ENCODE data around the gene SEMA3B. TPM values are rescaled to one million over a fixed set of nuclear protein-coding genes. Genes with fewer than 3 reads are reported as not detected.
"Not testable (repeated sequence)": the region's sequence is repeated elsewhere in the genome, so short reads cannot be mapped to it uniquely, and the experiment has no call there.

Gene SEMA3B
- total RNA-seq, 5 donors from 2014 or later (not counting 1 experiment from before 2014, with no cell fraction given): 0.33 to 2.5 (median 1.5) TPM

GRCh38 chr3:50278880-50279224 lies 9.9 kb downstream of the SEMA3B start, which contains the start of gene LSMEM2:
LSMEM2 (plus strand) TSS chr3:50279087; CDS start chr3:50279114, 27 bp downstream.
- 33% methylated on average over 1 of the region's 2 CpGs for WGBS (ENCODE audit: insufficient coverage)
- Mint-ChIP-seq H3K36me3 (no peaks in the 10 kb centered on the region), H3K4me1 (peaks cover 17 to 21% (median 18%) of the 10 kb centered on the region in 3 donors), H3K27me3 (peaks cover 19 to 38% of the 10 kb centered on the region in 2 donors), H3K4me3 (no peak within 1 kb of the TSS), H3K27ac (no peak within 1 kb of the TSS), H3K9me3 (no peaks in the 10 kb centered on the region)
- Histone ChIP-seq H3K27ac (ENCODE audit: low read length) (no peak within 1 kb of the TSS), H3K9me3 (no peaks in the 10 kb centered on the region), H3K36me3 (ENCODE audit: control insufficient read depth in 2 of 2, extremely low read depth in 1 of 2, insufficient read depth in 1 of 2, low read length in 1 of 2) (no peaks in the 10 kb centered on the region), H3K27me3 (replicated peaks in 1 of 2; ENCODE audit: control insufficient read depth in 2 of 2, extremely low read depth in 1 of 2, insufficient read depth in 2 of 2, low read length in 1 of 2) (peaks cover 15 to 53% of the 10 kb centered on the region in 2 experiments), H3K4me1 (ENCODE audit: control insufficient read depth in 1 of 2, extremely low read depth in 1 of 2, insufficient read depth in 2 of 2, low read length in 2 of 2) (peaks cover 3 to 29% of the 10 kb centered on the region in 2 experiments), H3K4me3 (ENCODE audit: control insufficient read depth in 1 of 2, extremely low read depth in 1 of 2, low read length in 1 of 2) (no peak within 1 kb of the TSS)
- no peak for ATAC-seq (replicated peaks in 1 of 4)
- DNase-seq: no peak
- ChIA-PET CTCF (interaction anchor here in 1 of 2 donors (0.5 kb wide), 1 partner anchor 31 kb away, joined by 3 read pairs; no protein-coding TSS in a partner anchor), POLR2A (no interaction called here)

- H3K4me3 ChIP-seq (ENCODE audit: control insufficient read depth in 1 of 2, extremely low read depth in 1 of 2, low read length in 1 of 2): no peak overlapping the region
- no peaks in the 10 kb centered on the region for H3K36me3 Mint-ChIP-seq
- ChIA-PET CTCF (interaction anchor here (0.5 to 0.6 kb wide), 2 partner anchors 30 kb away, joined by 3 to 7 read pairs; no protein-coding TSS in a partner anchor), POLR2A (interaction anchor here in 1 of 2 donors (0.5 to 0.9 kb wide), 3 partner anchors 44 to 1221 kb away, joined by 4 to 7 read pairs (median 6); partner anchors contain the start of gene DCAF1)
- H3K4me1 ChIP-seq (ENCODE audit: control insufficient read depth in 1 of 2, extremely low read depth in 1 of 2, insufficient read depth in 2 of 2, low read length in 2 of 2): peaks cover 2 to 23% of the 10 kb centered on the region in 2 experiments
- no peaks in the 10 kb centered on the region for H3K9me3 Mint-ChIP-seq
- peaks cover 11 to 16% (median 14%) of the 10 kb centered on the region in 3 donors for H3K4me1 Mint-ChIP-seq
- H3K27ac ChIP-seq (ENCODE audit: low read length): no peak overlapping the region
- no peak for DNase-seq
- no peak overlapping the region for H3K4me3 Mint-ChIP-seq
- peaks cover 14 to 33% of the 10 kb centered on the region in 2 donors for H3K27me3 Mint-ChIP-seq
- no peak for ATAC-seq (replicated peaks in 1 of 4)
- no peak overlapping the region for H3K27ac Mint-ChIP-seq
- 97% methylated on average over 3 of the region's 8 CpGs for WGBS (ENCODE audit: insufficient coverage)
- H3K27me3 ChIP-seq (replicated peaks in 1 of 2; ENCODE audit: control insufficient read depth in 2 of 2, extremely low read depth in 1 of 2, insufficient read depth in 2 of 2, low read length in 1 of 2): peaks cover 9 to 48% of the 10 kb centered on the region in 2 experiments
- no peaks in the 10 kb centered on the region for H3K36me3 ChIP-seq (ENCODE audit: control insufficient read depth in 2 of 2, extremely low read depth in 1 of 2, insufficient read depth in 1 of 2, low read length in 1 of 2)
- no peaks in the 10 kb centered on the region for H3K9me3 ChIP-seq
Measured at GRCh38 chr3:50279255-50280016, 10.5 kb downstream of the SEMA3B start.

DNA sequence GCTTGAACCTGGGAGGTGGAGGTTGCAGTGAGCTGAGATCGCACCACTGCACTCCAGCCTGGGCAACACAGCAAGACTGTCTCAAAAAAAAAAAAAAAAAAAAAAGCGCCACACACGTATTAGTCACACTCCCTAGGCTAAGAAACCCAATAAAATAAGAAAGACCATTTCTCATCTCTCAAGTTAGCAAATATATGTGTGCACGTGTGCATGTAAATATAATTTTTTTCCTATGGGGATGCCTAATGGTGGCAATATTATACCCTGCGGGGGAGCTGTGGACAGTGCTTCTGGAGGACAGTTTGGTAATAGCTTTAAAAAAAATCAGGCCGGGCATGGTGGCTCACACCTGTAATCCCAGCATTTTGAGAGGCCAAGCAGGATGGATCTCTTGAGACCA lies 15.2 kb downstream of the SEMA3B start:
- H3K36me3 Mint-ChIP-seq; H3K27me3 Mint-ChIP-seq; H3K9me3 ChIP-seq; H3K4me3 Mint-ChIP-seq; H3K4me3 ChIP-seq (ENCODE audit: control insufficient read depth in 1 of 2, extremely low read depth in 1 of 2, low read length in 1 of 2); CTCF ChIA-PET; H3K9me3 Mint-ChIP-seq; H3K27me3 ChIP-seq (replicated peaks in 1 of 2; ENCODE audit: control insufficient read depth in 2 of 2, extremely low read depth in 1 of 2, insufficient read depth in 2 of 2, low read length in 1 of 2); H3K27ac ChIP-seq (ENCODE audit: low read length); H3K4me1 Mint-ChIP-seq; H3K4me1 ChIP-seq (ENCODE audit: control insufficient read depth in 1 of 2, extremely low read depth in 1 of 2, insufficient read depth in 2 of 2, low read length in 2 of 2); DNase-seq; ATAC-seq (replicated peaks in 1 of 4); H3K27ac Mint-ChIP-seq: not testable (repeated sequence)
- WGBS (ENCODE audit: insufficient coverage): no CpG with 5 or more reads among the region's 6 CpGs
- peaks cover 15 to 23% of the 10 kb centered on the region in 2 donors for H3K36me3 ChIP-seq (ENCODE audit: control insufficient read depth in 2 of 2, extremely low read depth in 1 of 2, insufficient read depth in 1 of 2, low read length in 1 of 2)
- POLR2A ChIA-PET: interaction anchor here in 1 of 2 donors (0.6 kb wide), 1 partner anchor 105 kb away, joined by 3 read pairs; no protein-coding TSS in a partner anchor

- peaks cover 5 to 11% (median 7%) of the 10 kb centered on the region in 3 donors for H3K4me1 Mint-ChIP-seq
- Histone ChIP-seq H3K4me1 (ENCODE audit: control insufficient read depth in 1 of 2, extremely low read depth in 1 of 2, insufficient read depth in 2 of 2, low read length in 2 of 2) (peaks cover 3 to 14% of the 10 kb centered on the region in 2 experiments), H3K9me3 (no peaks in the 10 kb centered on the region), H3K27ac (ENCODE audit: low read length) (no peak overlapping the region), H3K4me3 (ENCODE audit: control insufficient read depth in 1 of 2, extremely low read depth in 1 of 2, low read length in 1 of 2) (no peak overlapping the region), H3K36me3 (ENCODE audit: control insufficient read depth in 2 of 2, extremely low read depth in 1 of 2, insufficient read depth in 1 of 2, low read length in 1 of 2) (peaks cover 20 to 33% of the 10 kb centered on the region in 2 donors), H3K27me3 (replicated peaks in 1 of 2; ENCODE audit: control insufficient read depth in 2 of 2, extremely low read depth in 1 of 2, insufficient read depth in 2 of 2, low read length in 1 of 2) (no peaks in the 10 kb centered on the region)
- 94% methylated on average over 18 of the region's 28 CpGs for WGBS (ENCODE audit: insufficient coverage)
- H3K9me3 Mint-ChIP-seq: no peaks in the 10 kb centered on the region
- no peaks in the 10 kb centered on the region for H3K27me3 Mint-ChIP-seq
- ChIA-PET POLR2A (interaction anchor here in 1 of 2 donors (0.6 kb wide), 1 partner anchor 11 kb away, joined by 7 read pairs; no protein-coding TSS in a partner anchor), CTCF (no interaction called here)
- ATAC-seq (replicated peaks in 1 of 4) (no peak), DNase-seq (no peak)
- H3K27ac Mint-ChIP-seq: no peak overlapping the region
- H3K4me3 Mint-ChIP-seq: no peak overlapping the region
- peaks cover 9% of the 10 kb centered on the region for H3K36me3 Mint-ChIP-seq
Measured at GRCh38 chr3:50286322-50287227, 17.6 kb downstream of the SEMA3B start.

DNA sequence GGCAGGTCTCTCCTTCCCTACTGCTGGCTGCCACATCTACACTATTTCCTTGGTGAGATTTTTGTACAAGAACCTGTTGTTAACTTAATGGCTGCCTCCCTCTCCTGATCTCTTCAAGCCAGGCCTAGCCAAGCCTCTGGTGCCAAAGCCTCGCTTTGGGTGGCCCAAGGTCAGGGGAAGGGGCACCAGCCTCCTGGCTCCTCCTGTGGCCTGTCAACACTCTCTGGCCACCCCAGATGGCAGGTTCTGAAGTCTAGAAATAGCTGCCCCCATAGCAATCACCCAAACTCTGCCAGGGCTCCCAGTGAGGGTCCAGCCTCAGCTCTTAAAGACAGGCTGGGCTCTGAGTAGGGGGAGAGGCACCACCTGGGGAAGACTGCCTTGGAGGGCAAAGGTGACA lies 18.3 kb downstream of the SEMA3B start:
- H3K27me3 Mint-ChIP-seq: no peaks in the 10 kb centered on the region
- no peak overlapping the region for H3K4me3 ChIP-seq (ENCODE audit: control insufficient read depth in 1 of 2, extremely low read depth in 1 of 2, low read length in 1 of 2)
- H3K27ac Mint-ChIP-seq: no peak overlapping the region
- WGBS (ENCODE audit: insufficient coverage): 100% methylated on average over 1 of the region's 1 CpG
- DNase-seq (no peak), ATAC-seq (replicated peaks in 1 of 4) (no peak)
- no peaks in the 10 kb centered on the region for H3K27me3 ChIP-seq (replicated peaks in 1 of 2; ENCODE audit: control insufficient read depth in 2 of 2, extremely low read depth in 1 of 2, insufficient read depth in 2 of 2, low read length in 1 of 2)
- H3K9me3 ChIP-seq: no peaks in the 10 kb centered on the region
- H3K4me3 Mint-ChIP-seq: no peak overlapping the region
- no peaks in the 10 kb centered on the region for H3K9me3 Mint-ChIP-seq
- ChIA-PET CTCF (no interaction called here), POLR2A (no interaction called here)
- peaks cover 9% of the 10 kb centered on the region for H3K36me3 Mint-ChIP-seq
- no peak overlapping the region for H3K27ac ChIP-seq (ENCODE audit: low read length)
- peaks cover 6 to 13% (median 8%) of the 10 kb centered on the region in 3 donors for H3K4me1 Mint-ChIP-seq
- peaks cover 5 to 17% of the 10 kb centered on the region in 2 experiments for H3K4me1 ChIP-seq (ENCODE audit: control insufficient read depth in 1 of 2, extremely low read depth in 1 of 2, insufficient read depth in 2 of 2, low read length in 2 of 2)
- peaks cover 20 to 33% of the 10 kb centered on the region in 2 donors for H3K36me3 ChIP-seq (ENCODE audit: control insufficient read depth in 2 of 2, extremely low read depth in 1 of 2, insufficient read depth in 1 of 2, low read length in 1 of 2)

DNA sequence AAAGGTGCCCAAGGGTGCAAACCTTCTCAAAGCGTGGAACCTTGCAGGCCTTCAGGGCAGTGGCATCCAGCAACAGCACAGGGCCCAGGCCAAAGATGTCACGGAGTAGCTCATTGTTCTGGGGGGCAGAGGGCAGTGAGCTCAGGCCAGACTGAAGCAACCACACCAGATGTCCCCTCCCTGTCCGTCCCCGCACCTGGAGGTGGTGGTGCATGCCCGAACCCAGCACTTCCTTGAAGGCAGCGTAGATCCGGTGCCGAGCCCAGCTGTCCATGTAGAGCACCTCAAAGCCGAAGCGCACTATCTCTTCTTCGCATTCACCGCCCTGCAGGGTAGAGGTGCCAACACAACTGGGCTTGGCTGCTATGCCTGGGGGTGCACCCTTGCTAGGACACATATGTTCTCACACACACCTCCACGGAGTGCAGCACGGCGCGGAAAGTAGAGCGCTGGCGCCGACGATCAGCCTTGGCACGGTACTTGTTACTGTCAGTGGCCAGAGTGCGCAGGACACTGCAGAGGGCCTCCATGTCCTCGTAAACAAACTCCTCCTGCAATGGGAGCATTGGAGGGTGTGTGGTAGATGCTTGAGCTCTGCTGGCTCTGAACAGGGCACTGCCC lies 19.6 kb downstream of the SEMA3B start:
- Histone ChIP-seq H3K27me3 (replicated peaks in 1 of 2; ENCODE audit: control insufficient read depth in 2 of 2, extremely low read depth in 1 of 2, insufficient read depth in 2 of 2, low read length in 1 of 2) (no peaks in the 10 kb centered on the region), H3K36me3 (ENCODE audit: control insufficient read depth in 2 of 2, extremely low read depth in 1 of 2, insufficient read depth in 1 of 2, low read length in 1 of 2) (peaks cover 20 to 33% of the 10 kb centered on the region in 2 donors), H3K4me1 (ENCODE audit: control insufficient read depth in 1 of 2, extremely low read depth in 1 of 2, insufficient read depth in 2 of 2, low read length in 2 of 2) (peaks cover 5 to 26% of the 10 kb centered on the region in 2 experiments), H3K9me3 (no peaks in the 10 kb centered on the region), H3K27ac (ENCODE audit: low read length) (no peak overlapping the region), H3K4me3 (ENCODE audit: control insufficient read depth in 1 of 2, extremely low read depth in 1 of 2, low read length in 1 of 2) (no peak overlapping the region)
- CTCF ChIA-PET: no interaction called here
- Mint-ChIP-seq H3K4me3 (peak overlapping the region in 1 of 3 donors; percentile 2), H3K36me3 (peaks cover 9% of the 10 kb centered on the region), H3K27ac (no peak overlapping the region), H3K27me3 (no peaks in the 10 kb centered on the region), H3K4me1 (peaks cover 14 to 21% (median 17%) of the 10 kb centered on the region in 3 donors), H3K9me3 (no peaks in the 10 kb centered on the region)
- POLR2A ChIA-PET: no interaction called here
- ATAC-seq (replicated peaks in 1 of 4) (no peak), DNase-seq (no peak)
- 96% methylated on average over 11 of the region's 23 CpGs for WGBS (ENCODE audit: insufficient coverage)
